Suprapubic skin (tissue), 3 donors: Measurements from ENCODE around the gene WWOX.

Experiments
- CTCF ChIP-seq, 2 donors: fragments of 200-600 bp in 1 of 2; fragments of 450-650 bp in 1 of 2; sonication (generic) in 1 of 2; IDR thresholded peaks; one replicate each; pipeline ENCODE4 v1.5.1; 2016 to 2019; ENCODE audit warnings: antibody characterized with exemption in 2 of 2, mild to moderate bottlenecking in 1 of 2, moderate library complexity in 1 of 2
- POLR2A ChIP-seq, 2 donors: fragments of 450-650 bp; IDR thresholded peaks; one replicate each; pipeline ENCODE4 v1.6.1; 2017; ENCODE audit warnings: antibody characterized with exemption in 2 of 2, mild to moderate bottlenecking in 2 of 2, moderate library complexity in 2 of 2

GRCh38 chr16:78784771-78785170, 685.3 kb downstream of the WWOX start:
- no peak for TF ChIP-seq CTCF (IDR thresholded peaks at IDR 0.05)
- no peak for TF ChIP-seq POLR2A (IDR thresholded peaks at IDR 0.05)
